Neural cell (in vitro differentiated cells): ENCODE measurements around the gene CDH4. TPM values are rescaled to one million over a fixed set of nuclear protein-coding genes. Genes with fewer than 3 reads are reported as not detected.

Experiments
- H2AFZ ChIP-seq: fragments of 200-600, 300-800 bp; sonication (generic), shearing (Covaris generic); 2 replicates; pipeline ENCODE4 v1.6.0; 2014; ENCODE audit warnings: low read depth, mild to moderate bottlenecking, antibody characterized with exemption, low read length, moderate library complexity
- H3F3A ChIP-seq: fragments of 200-600 bp; shearing (Covaris generic); 2 replicates; pipeline ENCODE4 v1.6.1; 2016; ENCODE audit warnings: mild to moderate bottlenecking, moderate library complexity, mixed read lengths, antibody characterized with exemption, low read length; ENCODE audit not compliant: insufficient read depth, poor library complexity, severe bottlenecking
- H3K27ac ChIP-seq: fragments of 200-600, 300-800 bp; sonication (generic), shearing (Covaris generic); 2 replicates; pipeline ENCODE4 v1.5.1; 2014; ENCODE audit warnings: mild to moderate bottlenecking, low read length, moderate library complexity
- H3K27me3 ChIP-seq: fragments of 300-800, 200-600 bp; sonication (generic), shearing (Covaris generic); 2 replicates; pipeline ENCODE4 v1.6.0; 2014; ENCODE audit warnings: mild to moderate bottlenecking, low read depth, low read length, moderate library complexity; ENCODE audit not compliant: insufficient read depth
- H3K36me3 ChIP-seq: fragments of 300-800, 200-600 bp; sonication (generic), shearing (Covaris generic); 2 replicates; pipeline ENCODE4 v1.5.1; 2014; ENCODE audit warnings: mild to moderate bottlenecking, antibody characterized with exemption, low read length, moderate library complexity; ENCODE audit not compliant: insufficient read depth
- H3K4me2 ChIP-seq: fragments of 300-800, 200-600 bp; sonication (generic), shearing (Covaris generic); 2 replicates; pipeline ENCODE4 v1.6.0; 2014; ENCODE audit warnings: mild to moderate bottlenecking, low read length
- H3K4me3 ChIP-seq: fragments of 300-800, 200-600 bp; sonication (generic), shearing (Covaris generic); 2 replicates; pipeline ENCODE4 v1.5.1; 2014; ENCODE audit warnings: mild to moderate bottlenecking, low read length, moderate library complexity
- H3K79me2 ChIP-seq: fragments of 200-600 bp; shearing (Covaris generic); replicated peaks from 2 replicates; pipeline ENCODE4 v1.6.0; 2014; ENCODE audit warnings: mild to moderate bottlenecking, low read length, moderate library complexity; ENCODE audit not compliant: insufficient read depth
- H3K9ac ChIP-seq: fragments of 300-800, 200-600 bp; sonication (generic), shearing (Covaris generic); 2 replicates; pipeline ENCODE4 v1.6.1; 2016; ENCODE audit warnings: mild to moderate bottlenecking, low read length, mixed read lengths
- H3K9me2 ChIP-seq: fragments of 200-600 bp; shearing (Covaris generic); 2 replicates; pipeline ENCODE4 v1.6.1; 2016; ENCODE audit warnings: mild to moderate bottlenecking, low read length, mixed read lengths; ENCODE audit not compliant: insufficient read depth
- H3K9me3 ChIP-seq: fragments of 200-600, 300-800 bp; sonication (generic), shearing (Covaris generic); 2 replicates; pipeline ENCODE4 v1.6.1; 2016; ENCODE audit warnings: mild to moderate bottlenecking, mixed run types, low read length, moderate library complexity, mixed read lengths
- H4K20me1 ChIP-seq: fragments of 200-600 bp; shearing (Covaris generic); 2 replicates; pipeline ENCODE4 v1.6.1; 2016; ENCODE audit warnings: mild to moderate bottlenecking, mixed run types; ENCODE audit not compliant: insufficient read depth
- EP300 ChIP-seq: fragments of 450-650 bp; conservative IDR thresholded peaks from 2 replicates; pipeline ENCODE4 v1.6.1; 2014; ENCODE audit warnings: antibody characterized with exemption, mild to moderate bottlenecking, moderate library complexity; ENCODE audit not compliant: poor library complexity, severe bottlenecking
- EZH2 ChIP-seq: fragments of 200-600, 300-800 bp; shearing (Covaris generic), sonication (generic); IDR thresholded peaks from 2 replicates; pipeline ENCODE4 v1.6.1; 2014; ENCODE audit warnings: antibody characterized with exemption, low read length, borderline replicate concordance, mild to moderate bottlenecking; ENCODE audit not compliant: insufficient read depth, poor library complexity, severe bottlenecking
- MXI1 ChIP-seq: fragments of 450-650 bp; conservative IDR thresholded peaks from 2 replicates; pipeline ENCODE4 v1.6.1; 2014; ENCODE audit warnings: antibody characterized with exemption, mild to moderate bottlenecking; ENCODE audit not compliant: poor library complexity, severe bottlenecking
- POLR2AphosphoS5 ChIP-seq: IDR thresholded peaks from 2 replicates; pipeline ENCODE4 v1.6.1; 2012
- RAD21 ChIP-seq: fragments of 450-650 bp; conservative IDR thresholded peaks from 2 replicates; pipeline ENCODE4 v1.6.1; 2014; ENCODE audit warnings: antibody characterized with exemption, mild to moderate bottlenecking, moderate library complexity
- REST ChIP-seq: IDR thresholded peaks from 2 replicates; pipeline ENCODE4 v1.6.1; 2012; ENCODE audit warnings: borderline replicate concordance
- SMC3 ChIP-seq: fragments of 450-650 bp; conservative IDR thresholded peaks from 2 replicates; pipeline ENCODE4 v1.6.1; 2014; ENCODE audit warnings: antibody characterized with exemption, mild to moderate bottlenecking, moderate library complexity; ENCODE audit not compliant: poor library complexity
- TAF1 ChIP-seq: IDR thresholded peaks from 2 replicates; pipeline ENCODE4 v1.6.1; 2012; ENCODE audit warnings: low read depth
- polyA plus RNA-seq: library from polyadenylated mRNA; depleted of rRNA; stranded (reverse); fragments of >200 nt; gene quantifications from 2 replicates; pipeline ENCODE4 v1.2.3, GENCODE V29; 2014
- TF ChIP-seq, protein P1 (sequence below): fragments of 450-650 bp; IDR thresholded peaks from 2 replicates; pipeline ENCODE4 v1.5.1; 2014; ENCODE audit warnings: antibody characterized with exemption, mild to moderate bottlenecking, moderate library complexity; ENCODE audit not compliant: poor library complexity, severe bottlenecking

CDH4 gene
- polyA plus RNA-seq, 1 donor from 2014 or later: 24.6 TPM

- H4K20me1 ChIP-seq: no peaks in the 10 kb centered on the region
- H3K9ac ChIP-seq: no peak overlapping the region
- H3K36me3 ChIP-seq: no peaks in the 10 kb centered on the region
- H3K4me3 ChIP-seq: no peak overlapping the region
- H3F3A ChIP-seq: no peaks in the 10 kb centered on the region
- H3K79me2 ChIP-seq: no peaks in the 10 kb centered on the region
- no peak overlapping the region for H3K4me2 ChIP-seq
- H3K27ac ChIP-seq: no peak overlapping the region
- no peaks in the 10 kb centered on the region for H3K9me2 ChIP-seq
- H3K27me3 ChIP-seq: no peaks in the 10 kb centered on the region
- H2AFZ ChIP-seq: no peak overlapping the region
- no peak for TF ChIP-seq TAF1
- TF ChIP-seq, protein P1, sequence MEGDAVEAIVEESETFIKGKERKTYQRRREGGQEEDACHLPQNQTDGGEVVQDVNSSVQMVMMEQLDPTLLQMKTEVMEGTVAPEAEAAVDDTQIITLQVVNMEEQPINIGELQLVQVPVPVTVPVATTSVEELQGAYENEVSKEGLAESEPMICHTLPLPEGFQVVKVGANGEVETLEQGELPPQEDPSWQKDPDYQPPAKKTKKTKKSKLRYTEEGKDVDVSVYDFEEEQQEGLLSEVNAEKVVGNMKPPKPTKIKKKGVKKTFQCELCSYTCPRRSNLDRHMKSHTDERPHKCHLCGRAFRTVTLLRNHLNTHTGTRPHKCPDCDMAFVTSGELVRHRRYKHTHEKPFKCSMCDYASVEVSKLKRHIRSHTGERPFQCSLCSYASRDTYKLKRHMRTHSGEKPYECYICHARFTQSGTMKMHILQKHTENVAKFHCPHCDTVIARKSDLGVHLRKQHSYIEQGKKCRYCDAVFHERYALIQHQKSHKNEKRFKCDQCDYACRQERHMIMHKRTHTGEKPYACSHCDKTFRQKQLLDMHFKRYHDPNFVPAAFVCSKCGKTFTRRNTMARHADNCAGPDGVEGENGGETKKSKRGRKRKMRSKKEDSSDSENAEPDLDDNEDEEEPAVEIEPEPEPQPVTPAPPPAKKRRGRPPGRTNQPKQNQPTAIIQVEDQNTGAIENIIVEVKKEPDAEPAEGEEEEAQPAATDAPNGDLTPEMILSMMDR: no peak
- TF ChIP-seq REST: no peak
- no peak for TF ChIP-seq EZH2
- no peak for TF ChIP-seq POLR2AphosphoS5
- no peak for TF ChIP-seq MXI1
- H3K9me3 ChIP-seq: peaks cover 7% of the 10 kb centered on the region
Measured at GRCh38 chr20:61650912-61651733, 399.1 kb downstream of the CDH4 start.

DNA sequence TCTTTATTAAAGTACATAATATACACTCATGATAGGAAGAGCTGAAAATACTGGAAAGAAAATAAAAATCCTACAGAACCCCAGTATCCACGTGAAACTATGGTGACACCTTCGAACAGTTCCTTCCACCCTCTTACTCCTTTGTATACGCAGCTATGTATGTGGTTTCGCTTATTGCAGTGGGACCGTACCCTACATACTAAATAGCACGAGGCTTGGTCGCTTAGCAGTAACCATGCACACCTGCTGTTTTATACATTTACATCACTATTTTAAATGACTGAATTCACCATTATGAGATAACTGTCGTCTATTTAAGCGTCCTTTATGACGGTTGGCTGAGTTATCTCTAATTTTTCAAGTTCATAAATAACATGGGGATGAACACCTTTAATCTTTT is 400.1 kb downstream of the CDH4 start:
- H3F3A ChIP-seq: no peaks in the 10 kb centered on the region
- no peak overlapping the region for H3K4me2 ChIP-seq
- TF ChIP-seq, protein P1: no peak
- TF ChIP-seq EZH2 (no peak), REST (no peak), MXI1 (no peak), RAD21 (no peak), EP300 (no peak), SMC3 (no peak), TAF1 (no peak), POLR2AphosphoS5 (no peak)
- no peak overlapping the region for H3K4me3 ChIP-seq
- no peaks in the 10 kb centered on the region for H3K9me2 ChIP-seq
- no peaks in the 10 kb centered on the region for H3K27me3 ChIP-seq
- no peaks in the 10 kb centered on the region for H4K20me1 ChIP-seq
- H3K36me3 ChIP-seq: no peaks in the 10 kb centered on the region
- H3K9me3 ChIP-seq: peaks cover 7% of the 10 kb centered on the region
- H3K79me2 ChIP-seq: no peaks in the 10 kb centered on the region
- no peak overlapping the region for H2AFZ ChIP-seq
- no peak overlapping the region for H3K27ac ChIP-seq
- no peak overlapping the region for H3K9ac ChIP-seq
